HEK293 (cell line): ENCODE results near the gene LAG3.
A peak's percentile ranks its signal among the peaks of the same experiment; 100 is the strongest.

Experiments used
- CTCF ChIA-PET: fragments of 350-600 bp; formaldehyde crosslinking; extraction: SDS; loops from one replicate; lab custom pipeline; 2021; ENCODE audit warnings: antibody characterized with exemption; lab: Yijun Ruan, JAX
- POLR2A ChIA-PET: fragments of 300-600 bp; formaldehyde crosslinking; extraction: SDS; loops from one replicate; lab custom pipeline; 2020; ENCODE audit warnings: antibody characterized with exemption, inconsistent platforms; lab: Yijun Ruan, JAX
- H3K27ac ChIP-seq: fragments of 200-500 bp; sonication (Bioruptor generic); 2 replicates; pipeline ENCODE4 v1.5.1; 2014; ENCODE audit warnings: low read depth, low read length, control low read depth, inconsistent platforms; ENCODE audit errors: extremely low read depth
- H3K36me3 ChIP-seq, 2 experiments: fragments of 200-500 bp in 1 of 2; sonication (Bioruptor generic) in 1 of 2; 1 replicate in 1 of 2; 2 replicates in 1 of 2; pipeline ENCODE4 v1.5.1; 2014 to 2017; ENCODE audit warnings: inconsistent platforms in 2 of 2, low read length in 2 of 2; ENCODE audit not compliant: control insufficient read depth in 2 of 2, insufficient read depth in 1 of 2
- H3K4me1 ChIP-seq: fragments of 200-500 bp; sonication (Bioruptor generic); 2 replicates; pipeline ENCODE4 v1.5.1; 2014; ENCODE audit warnings: mild to moderate bottlenecking, low read length, inconsistent platforms; ENCODE audit not compliant: control insufficient read depth, insufficient read depth
- H3K4me3 ChIP-seq: 2 replicates; pipeline ENCODE4 v1.5.1; 2011; ENCODE audit warnings: low read depth, mild to moderate bottlenecking, control low read depth, low read length, moderate library complexity
- H3K9me3 ChIP-seq: fragments of 200-500 bp; sonication (Bioruptor generic); 2 replicates; pipeline ENCODE4 v1.5.1; 2014; ENCODE audit warnings: low read depth, low read length, inconsistent platforms; ENCODE audit not compliant: control insufficient read depth, insufficient read depth
- KLF10 ChIP-seq: fragments of 450-650 bp; IDR thresholded peaks from 2 replicates; pipeline ENCODE4 v1.5.1; 2018; ENCODE audit warnings: missing biosample characterization, mild to moderate bottlenecking, missing genetic modification characterization
- KLF8 ChIP-seq: fragments of 450-650 bp; formaldehyde crosslinking; IDR thresholded peaks from 2 replicates; pipeline ENCODE4 v1.5.1; 2016; ENCODE audit warnings: missing biosample characterization, missing genetic modification characterization
- PRDM10 ChIP-seq: fragments of 450-650 bp; formaldehyde crosslinking; IDR thresholded peaks from 2 replicates; pipeline ENCODE4 v1.5.1; 2016; ENCODE audit warnings: missing biosample characterization, missing genetic modification characterization
- PRDM6 ChIP-seq: fragments of 450-650 bp; formaldehyde crosslinking; IDR thresholded peaks from 2 replicates; pipeline ENCODE4 v1.5.1; 2017; ENCODE audit warnings: missing biosample characterization, missing genetic modification characterization
- ZNF175 ChIP-seq: fragments of 450-650 bp; formaldehyde crosslinking; IDR thresholded peaks from 2 replicates; pipeline ENCODE4 v1.5.1; 2016; ENCODE audit warnings: missing biosample characterization, missing genetic modification characterization
- ZNF416 ChIP-seq: fragments of 450-650 bp; formaldehyde crosslinking; IDR thresholded peaks from 2 replicates; pipeline ENCODE4 v1.5.1; 2016; ENCODE audit warnings: missing biosample characterization, missing genetic modification characterization
- ZNF692 ChIP-seq: fragments of 450-650 bp; formaldehyde crosslinking; IDR thresholded peaks from 2 replicates; pipeline ENCODE4 v1.5.1; 2016; ENCODE audit warnings: missing biosample characterization, missing genetic modification characterization
- ZNF76 ChIP-seq: fragments of 450-650 bp; formaldehyde crosslinking; IDR thresholded peaks from 2 replicates; pipeline ENCODE4; 2016; ENCODE audit warnings: low read depth, missing biosample characterization, missing genetic modification characterization, borderline replicate concordance
- ZNF791 ChIP-seq: fragments of 450-650 bp; formaldehyde crosslinking; IDR thresholded peaks from 2 replicates; pipeline ENCODE4 v1.5.1; 2016; ENCODE audit warnings: missing biosample characterization, missing genetic modification characterization
- ZNF830 ChIP-seq: fragments of 450-650 bp; IDR thresholded peaks from 2 replicates; pipeline ENCODE4 v1.5.0; 2018; ENCODE audit warnings: missing biosample characterization, missing genetic modification characterization, low read depth, mild to moderate bottlenecking, moderate library complexity

The LAG3 gene

GRCh38 chr12:6813363-6813762 is 41.0 kb downstream of the LAG3 start:
- ChIA-PET CTCF (interaction anchor here (0.6 to 1.3 kb wide), 10 partner anchors 8 to 273 kb away, joined by 3 to 6 read pairs (median 4); partner anchors contain the start of gene MLF2), POLR2A (interaction anchor here (1.0 to 1.8 kb wide), 2 partner anchors 8 to 47 kb away, joined by 4 to 10 read pairs; partner anchors contain the start of genes GPR162 and PTMS)
- no peak overlapping the region for H3K27ac ChIP-seq
- H3K4me3 ChIP-seq: no peak overlapping the region
- no peaks in the 10 kb centered on the region for H3K4me1 ChIP-seq
- no peak for TF ChIP-seq ZNF830
- TF ChIP-seq KLF10: no peak
- TF ChIP-seq ZNF791 (tag by site-specific recombination): no peak
- no peak for TF ChIP-seq PRDM10 (tag by site-specific recombination)
- TF ChIP-seq KLF8 (tag by site-specific recombination): no peak
- no peaks in the 10 kb centered on the region for H3K9me3 ChIP-seq
- H3K36me3 ChIP-seq: no peaks in the 10 kb centered on the region

- Histone ChIP-seq H3K4me3 (no peak overlapping the region), H3K27ac (no peak overlapping the region), H3K9me3 (no peaks in the 10 kb centered on the region), H3K4me1 (peaks cover 6% of the 10 kb centered on the region; the same call in 1 of the 2 replicates), H3K36me3 (no peaks in the 10 kb centered on the region)
- ChIA-PET CTCF (no interaction called here), POLR2A (interaction anchor here (1.2 kb wide), 1 partner anchor 203 kb away, joined by 3 read pairs; no protein-coding TSS in a partner anchor)
- TF ChIP-seq ZNF416 (tag by site-specific recombination): no peak
- 0 out of 2 replicates have a peak, but pooled peaks have one; percentile 43 for TF ChIP-seq ZNF692 (tag by site-specific recombination)
Observed at GRCh38 chr12:6816598-6816997, 44.3 kb downstream of the LAG3 start.

GRCh38 chr12:6817098-6817497 is 44.8 kb downstream of the LAG3 start:
- POLR2A ChIA-PET: no interaction called here

More at GRCh38 chr12:6817098-6817497, 44.8 kb downstream of the LAG3 start:
- 0 out of 2 replicates have a peak, but pooled peaks have one; percentile 26 for TF ChIP-seq ZNF76 (tag by site-specific recombination)
- TF ChIP-seq ZNF175 (tag by site-specific recombination): no peak
- no peak for TF ChIP-seq PRDM6
- no peak overlapping the region for H3K4me3 ChIP-seq
- no peak overlapping the region for H3K27ac ChIP-seq
- no peaks in the 10 kb centered on the region for H3K9me3 ChIP-seq
- CTCF ChIA-PET: no interaction called here
- H3K36me3 ChIP-seq: no peaks in the 10 kb centered on the region
- H3K4me1 ChIP-seq: peaks cover 6% of the 10 kb centered on the region; the same call in 1 of the 2 replicates
